ENCODE data around the gene SRSF11.

Gene SRSF11

DNA sequence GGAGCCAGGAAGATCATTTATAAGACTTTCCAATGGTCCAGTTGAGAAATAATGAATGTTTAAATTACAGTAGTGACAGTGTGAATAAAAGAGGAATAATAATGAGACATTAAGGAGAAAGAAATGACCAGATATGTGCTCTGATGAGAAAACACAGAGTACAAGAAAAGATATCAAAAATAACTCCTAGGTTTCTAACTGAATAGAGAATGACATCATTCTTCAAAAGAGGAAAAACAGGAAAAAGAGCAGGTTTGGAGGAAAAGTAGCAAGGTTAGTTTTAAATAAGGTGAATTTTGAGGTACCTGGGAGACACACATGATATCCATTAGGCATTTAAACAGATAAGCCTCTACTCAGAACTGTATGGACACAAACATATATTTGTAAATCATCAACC, 78.3 kb downstream of the SRSF11 start:
- H3K36me3 ChIP-seq (ENCODE audit: insufficient read depth, low read length), result peaks cover 45% of the 10 kb centered on the region
- no peak overlapping the region for H3K9ac ChIP-seq (ENCODE audit: insufficient read length)
- no peak overlapping the region for H3K4me3 ChIP-seq
- no peaks in the 10 kb centered on the region for H3K9me3 ChIP-seq (ENCODE audit: low read depth, low read length)
- DNase-seq (ENCODE audit: low read depth, low spot score), result no peak
- no peak overlapping the region for H3K27ac ChIP-seq
- TF ChIP-seq POLR2AphosphoS5 (IDR thresholded peaks at IDR 0.05; ENCODE audit: borderline replicate concordance, low read depth, low read length) (no peak), EZH2 (IDR thresholded peaks at IDR 0.05) (no peak), FOXP2 (optimal IDR thresholded peaks at IDR 0.05; ENCODE audit: control extremely low read depth, extremely low read length, insufficient read depth) (no peak)
